Spleen (tissue), 7 donors: ENCODE measurements around the gene RPA1.

Source experiments
- POLR2A ChIP-seq, 3 donors: fragments of 450-650 bp; IDR thresholded peaks; one replicate each; pipeline ENCODE4 v1.5.1; 2017; ENCODE audit warnings: antibody characterized with exemption in 3 of 3, mild to moderate bottlenecking in 1 of 3
- POLR2AphosphoS5 ChIP-seq, 3 donors: sonication (generic); formaldehyde crosslinking; IDR thresholded peaks; one replicate each; pipeline ENCODE4 v1.5.1; 2017; ENCODE audit warnings: antibody characterized with exemption in 3 of 3
- TF ChIP-seq, protein P1 (sequence below), 11 experiments: fragments of 200-600 bp in 7 of 11; fragments of 450-650 bp in 4 of 11; sonication (generic) in 4 of 11; IDR thresholded peaks in 8 of 11; conservative IDR thresholded peaks in 3 of 11; 1 replicate in 7 of 11; 2 replicates in 4 of 11; pipeline versions ENCODE4 v1.4.0 to v1.8.0; 2016 to 2021; ENCODE audit warnings: antibody characterized with exemption in 11 of 11, inconsistent platforms in 4 of 11, mild to moderate bottlenecking in 1 of 11
- donor health status: DM: no; HTN: no; CAD: no; lungs with moderate emphysema.
- donor health status: DM: no; HTN: no; CAD: no.
- donor health status: DM: no; HTN: no; CAD: no.

- TF ChIP-seq POLR2A (IDR thresholded peaks at IDR 0.05) (no peak), POLR2AphosphoS5 (IDR thresholded peaks at IDR 0.05) (no peak)
- TF ChIP-seq, protein P1, sequence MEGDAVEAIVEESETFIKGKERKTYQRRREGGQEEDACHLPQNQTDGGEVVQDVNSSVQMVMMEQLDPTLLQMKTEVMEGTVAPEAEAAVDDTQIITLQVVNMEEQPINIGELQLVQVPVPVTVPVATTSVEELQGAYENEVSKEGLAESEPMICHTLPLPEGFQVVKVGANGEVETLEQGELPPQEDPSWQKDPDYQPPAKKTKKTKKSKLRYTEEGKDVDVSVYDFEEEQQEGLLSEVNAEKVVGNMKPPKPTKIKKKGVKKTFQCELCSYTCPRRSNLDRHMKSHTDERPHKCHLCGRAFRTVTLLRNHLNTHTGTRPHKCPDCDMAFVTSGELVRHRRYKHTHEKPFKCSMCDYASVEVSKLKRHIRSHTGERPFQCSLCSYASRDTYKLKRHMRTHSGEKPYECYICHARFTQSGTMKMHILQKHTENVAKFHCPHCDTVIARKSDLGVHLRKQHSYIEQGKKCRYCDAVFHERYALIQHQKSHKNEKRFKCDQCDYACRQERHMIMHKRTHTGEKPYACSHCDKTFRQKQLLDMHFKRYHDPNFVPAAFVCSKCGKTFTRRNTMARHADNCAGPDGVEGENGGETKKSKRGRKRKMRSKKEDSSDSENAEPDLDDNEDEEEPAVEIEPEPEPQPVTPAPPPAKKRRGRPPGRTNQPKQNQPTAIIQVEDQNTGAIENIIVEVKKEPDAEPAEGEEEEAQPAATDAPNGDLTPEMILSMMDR (IDR thresholded peaks at IDR 0.05 in 8 of 11, conservative IDR thresholded peaks at IDR 0.05 in 3 of 11): no peak
Measured at GRCh38 chr17:1792495-1793446, 37.0 kb upstream of the RPA1 start.
